Stimulated activated CD4-positive, alpha-beta T cell treated with anti-CD3 and anti-CD28 coated beads, Interleukin-1b, Interleukin-23, amount 100 ng/mL, for 1 hour (primary cell): ENCODE results near the gene WNT3.
"Not testable (repeated sequence)": the region's sequence is repeated elsewhere in the genome, so short reads cannot be mapped to it uniquely, and the experiment has no call there.

Source experiments
- DNase-seq, 2 donors: peaks; one replicate each; pipeline ENCODE4 v3.0.0-alpha.2; 2020; ENCODE audit warnings: low read depth in 2 of 2

Gene WNT3

GRCh38 chr17:46783031-46783593 lies 35.4 kb downstream of the WNT3 start:
- no peak for DNase-seq

GRCh38 chr17:46782250-46782953 lies 36.1 kb downstream of the WNT3 start:
- DNase-seq: no peak

- DNase-seq: no peak
Measured at GRCh38 chr17:46780003-46780373, 38.5 kb downstream of the WNT3 start.

GRCh38 chr17:46777943-46778915 lies 40.3 kb downstream of the WNT3 start:
- no peak for DNase-seq

GRCh38 chr17:46776298-46777005 lies 42.0 kb downstream of the WNT3 start:
- no peak for DNase-seq

GRCh38 chr17:46774108-46774737 lies 44.3 kb downstream of the WNT3 start:
- DNase-seq: no peak

GRCh38 chr17:46773676-46774075 lies 44.8 kb downstream of the WNT3 start:
- DNase-seq: no peak

GRCh38 chr17:46773221-46773605 lies 45.3 kb downstream of the WNT3 start:
- no peak for DNase-seq

GRCh38 chr17:46772475-46773220 lies 45.8 kb downstream of the WNT3 start:
- no peak for DNase-seq

- no peak for DNase-seq
Measured at GRCh38 chr17:46771561-46772474, 46.7 kb downstream of the WNT3 start.

- DNase-seq: no peak
Measured at GRCh38 chr17:46770818-46771560, 47.5 kb downstream of the WNT3 start.

- no peak for DNase-seq
Measured at GRCh38 chr17:46770439-46770817, 48.1 kb downstream of the WNT3 start.

GRCh38 chr17:46769531-46770438 lies 48.7 kb downstream of the WNT3 start:
- no peak for DNase-seq

GRCh38 chr17:46768896-46769295 lies 49.6 kb downstream of the WNT3 start:
- not testable (repeated sequence) for DNase-seq

- no peak for DNase-seq
Measured at GRCh38 chr17:46768540-46768870, 50.0 kb downstream of the WNT3 start.

- DNase-seq: no peak
Measured at GRCh38 chr17:46766493-46767491, 51.7 kb downstream of the WNT3 start.

GRCh38 chr17:46765453-46765852 lies 53.0 kb downstream of the WNT3 start:
- DNase-seq: no peak
